HG02840 (cell line): Measurements from ENCODE around the gene ZNF518B.
"Not testable (repeated sequence)": the region's sequence is repeated elsewhere in the genome, so short reads cannot be mapped to it uniquely, and the experiment has no call there.

Experiments
- ATAC-seq: cut with Tn5 transposase; IDR thresholded peaks from one replicate; pipeline ENCODE4 v1.9.1; 2021; ENCODE audit warnings: mild to moderate bottlenecking, moderate library complexity, moderate number of reproducible peaks; ENCODE audit not compliant: unreplicated experiment, low FRiP score

Gene ZNF518B

DNA sequence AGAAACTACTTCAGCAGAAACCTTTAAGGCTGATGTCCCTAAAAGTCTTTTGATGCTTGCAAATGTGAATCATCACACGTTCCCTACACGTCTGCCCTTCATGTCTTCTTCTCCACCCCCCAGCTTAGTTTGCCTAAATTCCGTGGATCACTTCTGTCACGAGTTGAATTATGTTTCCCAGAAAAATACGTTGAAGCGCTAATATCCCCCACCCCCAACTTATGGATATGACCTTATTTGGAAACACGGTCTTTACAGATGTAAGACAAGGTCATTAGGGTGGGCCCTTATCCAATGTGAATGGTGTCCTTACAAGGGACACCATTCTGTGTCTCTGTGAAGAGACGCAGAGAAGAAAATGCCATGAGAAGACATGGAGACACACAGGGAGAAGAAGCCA, 2.1 kb upstream of the ZNF518B start:
- no peak for ATAC-seq

- no peak for ATAC-seq
These were observed 951 bp upstream of the ZNF518B start for GRCh38 chr4:10458177-10458576.

DNA sequence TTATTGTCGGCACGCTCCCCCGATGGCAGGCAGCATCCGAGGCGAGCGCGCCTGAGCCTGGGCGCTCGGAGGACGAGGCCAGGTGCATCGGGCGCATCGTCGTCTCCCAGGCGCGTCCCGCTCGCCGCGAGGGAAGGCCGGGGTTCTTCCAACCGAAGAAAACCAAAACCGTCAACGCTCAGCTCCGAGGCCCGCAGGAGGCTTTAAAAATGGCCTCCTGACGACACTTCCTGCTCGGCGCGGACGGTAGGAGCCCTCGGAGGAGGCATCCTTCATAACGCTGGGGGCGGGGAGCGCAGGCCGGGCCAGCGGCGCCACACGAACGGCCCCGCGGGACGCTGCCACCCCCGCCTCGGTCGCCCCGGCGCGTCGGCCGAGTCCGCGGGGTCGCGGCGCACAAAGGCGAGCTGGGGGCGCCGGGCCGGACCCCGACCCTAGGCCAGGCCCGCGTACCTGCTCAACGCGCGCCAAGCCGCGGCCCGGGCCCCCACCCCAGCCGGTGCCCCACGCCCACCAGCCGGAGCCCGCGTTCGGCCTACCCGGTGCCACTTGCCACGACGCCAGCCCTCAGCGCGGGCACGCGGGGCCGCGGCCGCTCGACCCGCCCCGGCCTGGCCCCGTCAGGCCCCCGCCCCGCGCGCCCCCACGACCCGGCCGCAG, 501 bp downstream of the ZNF518B start:
- ATAC-seq: peak; percentile 64

GRCh38 chr4:10456260-10456594, 999 bp downstream of the ZNF518B start:
- no peak for ATAC-seq

DNA sequence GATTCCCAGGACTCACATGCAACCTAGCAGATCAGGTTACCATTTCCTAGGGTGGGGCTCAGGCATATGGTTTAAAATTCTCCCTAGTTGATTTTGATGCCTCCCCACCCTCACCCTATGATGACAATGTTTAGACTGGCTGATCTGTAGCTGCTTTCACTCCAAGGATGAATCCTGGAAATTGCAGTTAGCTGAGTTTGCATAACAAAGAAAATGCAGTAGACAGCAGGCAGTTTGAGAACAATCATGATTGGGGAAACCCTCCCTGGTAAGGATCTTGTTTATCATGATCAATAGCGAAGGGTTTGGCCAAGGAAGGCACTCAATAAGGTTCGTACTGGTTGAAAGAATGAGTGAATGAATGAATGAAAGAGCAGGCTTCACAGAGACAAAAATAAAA, 2.1 kb downstream of the ZNF518B start:
- ATAC-seq: no peak

DNA sequence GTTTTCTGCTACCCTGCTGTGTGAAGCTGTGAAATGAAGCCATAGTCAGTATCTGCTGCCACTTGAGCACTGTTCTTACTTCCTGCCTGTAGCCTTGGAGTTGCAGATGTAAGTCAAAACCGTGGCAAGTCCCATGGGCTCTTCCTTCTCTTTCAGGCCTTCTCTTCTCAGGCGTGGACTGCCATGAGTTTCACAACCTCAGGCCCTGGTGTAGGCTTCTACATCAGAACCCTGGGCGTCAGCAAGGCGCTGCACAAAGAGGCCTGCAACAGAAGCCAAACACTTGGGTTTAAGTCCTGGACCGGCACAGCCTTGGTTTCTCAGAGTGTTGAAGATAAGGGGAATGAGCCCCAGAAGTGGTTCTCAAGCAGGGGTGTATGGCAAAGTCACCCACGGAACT, 2.5 kb downstream of the ZNF518B start:
- ATAC-seq: no peak

- ATAC-seq: no peak
These were observed 3.1 kb downstream of the ZNF518B start for GRCh38 chr4:10454121-10454520.

DNA sequence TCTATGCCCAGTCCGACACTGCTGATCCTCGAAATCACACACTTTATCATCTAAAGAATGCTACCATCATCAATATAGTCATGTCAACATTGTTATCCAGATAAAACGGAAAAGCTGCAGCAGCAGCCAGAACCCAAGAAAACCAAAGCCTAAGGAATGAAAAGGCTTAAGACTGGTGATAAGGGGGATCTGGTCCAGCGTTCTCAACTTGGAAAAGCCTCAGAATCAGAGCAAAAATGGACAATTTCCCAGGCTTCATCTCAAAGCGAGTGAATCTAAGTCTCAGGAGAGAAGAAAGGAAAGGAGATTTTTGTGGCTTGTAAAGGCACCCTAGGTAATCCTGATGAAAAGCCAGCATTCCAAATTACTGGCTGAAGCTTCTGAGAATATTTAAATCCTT, 8.2 kb downstream of the ZNF518B start:
- no peak for ATAC-seq

DNA sequence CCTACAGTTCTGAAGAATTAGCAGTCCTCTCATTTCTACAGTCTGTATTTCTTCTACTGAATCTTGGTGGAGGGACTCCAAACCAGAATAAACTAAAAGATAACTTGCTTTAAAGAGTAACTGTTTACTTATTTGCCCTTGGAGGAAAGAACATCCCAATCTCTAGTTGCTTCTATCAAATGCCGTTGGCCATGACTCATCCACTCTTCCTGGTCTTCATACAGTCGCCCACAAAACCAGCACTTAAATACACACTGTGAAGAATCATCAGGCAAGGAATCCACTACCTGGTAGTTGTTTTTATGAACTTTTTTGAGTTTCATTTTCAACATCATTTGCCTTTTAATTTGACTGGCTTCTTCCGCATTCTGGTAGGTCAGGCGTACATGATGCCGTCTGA, 14.2 kb downstream of the ZNF518B start:
- ATAC-seq: no peak

DNA sequence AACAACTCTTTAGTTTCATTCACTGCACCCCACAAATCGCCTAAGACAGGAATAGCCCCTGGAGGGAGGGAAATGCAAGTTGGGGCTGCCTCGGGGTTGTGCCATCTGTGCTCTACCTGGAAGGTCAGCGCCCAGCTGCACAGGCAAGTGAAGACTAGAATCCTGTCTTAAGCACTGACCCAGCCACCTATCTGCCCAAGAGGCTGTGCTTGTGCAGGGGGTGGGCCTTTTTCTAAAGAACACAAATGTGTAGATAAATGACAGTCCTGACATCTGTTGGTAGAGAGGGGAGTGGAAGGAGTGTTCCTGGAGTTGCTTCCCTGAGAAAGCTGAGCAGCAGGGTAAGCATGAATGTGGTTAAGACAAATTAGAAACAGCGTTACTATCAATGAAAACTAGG, 15.7 kb downstream of the ZNF518B start:
- no peak for ATAC-seq

DNA sequence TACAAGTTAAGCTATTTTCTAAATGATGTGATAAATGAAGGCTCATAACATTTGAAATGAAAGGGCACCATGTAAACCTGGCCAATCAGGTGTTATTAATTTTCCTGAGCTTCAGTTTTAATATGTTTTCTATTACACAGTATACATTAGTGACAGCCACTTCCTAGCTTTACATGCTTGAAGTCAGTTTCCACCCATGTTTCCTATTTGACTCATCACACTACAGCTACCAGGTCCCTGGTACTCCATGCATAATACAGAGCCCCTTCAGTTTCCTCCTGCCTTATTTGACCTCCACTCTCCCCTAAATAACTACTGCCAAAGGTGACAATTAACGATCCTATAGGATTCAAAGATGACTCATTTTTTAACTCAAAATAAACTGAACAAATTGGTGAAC, 18.3 kb downstream of the ZNF518B start:
- ATAC-seq: no peak

DNA sequence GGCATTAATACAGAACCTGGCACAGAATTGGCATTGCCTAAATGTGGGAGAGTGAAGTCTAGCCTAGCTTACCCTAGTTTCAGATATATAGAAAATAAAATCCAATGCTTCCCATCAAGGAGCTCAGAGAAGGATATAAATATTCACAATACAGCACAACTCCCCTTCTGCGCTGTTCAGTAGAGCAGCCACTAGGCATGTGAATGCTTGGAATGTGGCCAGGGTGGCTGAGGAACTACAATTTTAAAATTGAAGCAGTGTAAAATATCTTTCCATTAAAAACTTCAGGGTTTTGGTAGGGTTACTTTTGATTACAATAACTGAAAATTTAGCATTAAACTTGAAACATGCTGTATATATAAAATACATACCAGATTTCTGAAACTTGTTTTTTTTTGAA, 19.5 kb downstream of the ZNF518B start:
- no peak for ATAC-seq

DNA sequence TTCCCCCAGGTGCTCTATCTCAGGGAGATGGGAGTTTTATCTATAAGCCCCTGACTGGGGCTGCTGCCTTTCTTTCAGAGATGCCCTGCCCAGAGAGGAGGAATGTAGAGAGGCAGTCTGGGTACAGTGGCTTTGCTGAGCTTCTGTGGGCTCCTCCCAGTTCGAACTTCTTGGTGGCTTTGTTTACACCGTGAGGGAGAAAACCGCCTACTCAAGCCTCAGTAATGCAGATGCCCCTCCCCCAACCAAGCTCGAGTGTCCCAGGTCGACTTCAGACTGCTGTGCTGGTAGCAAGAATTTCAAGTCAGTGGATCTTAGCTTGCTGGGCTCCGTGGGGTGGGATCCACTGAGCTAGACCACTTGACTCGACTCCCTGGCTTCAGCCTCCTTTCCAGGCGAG, 29.5 kb downstream of the ZNF518B start:
- not testable (repeated sequence) for ATAC-seq

DNA sequence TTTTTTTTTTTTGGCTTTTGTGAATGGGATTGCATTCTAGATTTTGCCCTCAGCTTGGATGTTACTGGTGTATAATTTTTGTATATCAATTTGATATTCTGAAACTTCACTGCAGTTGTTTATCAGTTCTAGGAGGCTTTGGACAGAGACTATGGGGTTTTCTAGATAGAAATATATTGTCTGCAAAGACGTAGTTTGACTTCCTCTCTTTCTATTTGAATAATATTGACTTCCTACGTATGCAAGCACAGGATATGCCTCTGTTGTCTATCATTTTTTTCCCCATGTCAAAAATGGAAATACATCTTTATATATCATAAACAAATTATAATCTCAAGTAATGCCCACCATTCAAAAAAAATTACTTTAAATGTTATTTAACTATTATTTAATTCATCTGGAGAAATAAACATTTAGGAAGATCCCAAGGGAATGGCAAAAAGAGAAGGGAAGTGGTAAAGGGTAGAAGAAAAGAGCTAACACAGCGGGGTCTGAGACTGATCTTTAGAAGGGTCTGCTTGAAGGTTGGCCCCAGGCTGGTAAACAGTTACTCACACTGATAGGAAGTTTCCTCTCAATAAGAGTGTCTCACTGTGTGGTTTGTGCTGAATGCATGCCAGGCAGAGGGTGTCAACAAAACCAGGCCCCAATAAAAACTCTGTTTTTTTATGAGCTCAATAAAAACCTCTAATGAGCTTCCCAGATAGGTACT, 35.7 kb downstream of the ZNF518B start:
- no peak for ATAC-seq

DNA sequence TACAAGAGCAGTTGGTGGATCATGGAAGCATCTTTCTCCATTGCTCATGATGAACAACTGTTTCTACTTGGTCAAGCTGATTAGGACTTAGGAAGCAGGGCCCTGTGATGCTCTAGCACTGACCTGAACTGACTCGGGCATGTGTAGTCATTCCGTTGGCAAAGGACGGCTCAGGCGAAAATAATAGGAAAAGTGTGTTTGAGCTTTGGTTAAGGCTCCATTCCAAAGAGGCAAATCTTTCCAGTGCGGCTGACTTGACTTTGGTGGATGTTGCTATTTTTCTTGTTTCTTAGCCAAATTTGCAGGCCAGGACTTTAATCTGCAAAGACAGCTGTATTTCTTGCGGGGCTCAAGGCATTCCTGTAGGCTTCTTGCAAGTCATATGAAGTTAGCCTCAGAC, 39.5 kb downstream of the ZNF518B start:
- no peak for ATAC-seq

DNA sequence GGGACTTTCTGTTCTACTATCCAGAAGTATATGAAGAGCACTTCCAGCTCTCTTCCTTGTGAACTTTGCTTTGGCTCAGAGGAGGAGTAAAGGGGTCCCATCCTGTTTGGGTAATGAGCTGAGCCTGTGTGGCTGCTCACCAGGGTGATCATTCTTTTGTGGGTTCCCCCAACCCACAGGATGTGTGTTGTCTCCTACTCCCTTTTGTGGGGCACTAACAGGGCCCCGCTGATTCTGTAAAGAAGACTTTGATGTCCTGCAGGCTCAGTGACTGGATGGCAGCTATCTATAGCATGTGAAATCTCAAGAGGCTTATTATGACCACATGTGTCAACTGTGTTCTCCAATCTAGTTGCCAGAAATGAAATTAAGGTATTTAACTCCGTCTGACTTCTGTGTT, 40.8 kb downstream of the ZNF518B start:
- no peak for ATAC-seq

DNA sequence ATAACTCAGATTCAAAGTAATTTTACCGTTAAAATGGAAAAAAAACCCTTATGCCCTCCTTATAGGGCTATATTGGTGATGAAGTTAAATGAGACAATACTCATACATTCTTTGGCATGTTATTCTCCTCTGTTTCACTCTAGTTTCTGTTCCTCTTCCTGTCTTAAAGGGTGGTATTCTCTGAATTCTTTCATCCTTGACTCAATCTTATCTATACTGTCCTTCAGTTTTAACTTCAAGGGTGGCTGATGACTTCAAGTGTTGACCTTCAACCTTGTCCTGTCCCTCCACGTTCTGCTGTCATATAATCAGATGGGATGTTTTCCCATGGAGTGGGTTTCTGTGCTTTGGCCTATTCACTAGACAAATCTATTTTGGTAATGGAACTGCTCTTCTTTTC, 44.0 kb downstream of the ZNF518B start:
- ATAC-seq: no peak

GRCh38 chr4:10405672-10406071, 51.6 kb downstream of the ZNF518B start:
- ATAC-seq: no peak

DNA sequence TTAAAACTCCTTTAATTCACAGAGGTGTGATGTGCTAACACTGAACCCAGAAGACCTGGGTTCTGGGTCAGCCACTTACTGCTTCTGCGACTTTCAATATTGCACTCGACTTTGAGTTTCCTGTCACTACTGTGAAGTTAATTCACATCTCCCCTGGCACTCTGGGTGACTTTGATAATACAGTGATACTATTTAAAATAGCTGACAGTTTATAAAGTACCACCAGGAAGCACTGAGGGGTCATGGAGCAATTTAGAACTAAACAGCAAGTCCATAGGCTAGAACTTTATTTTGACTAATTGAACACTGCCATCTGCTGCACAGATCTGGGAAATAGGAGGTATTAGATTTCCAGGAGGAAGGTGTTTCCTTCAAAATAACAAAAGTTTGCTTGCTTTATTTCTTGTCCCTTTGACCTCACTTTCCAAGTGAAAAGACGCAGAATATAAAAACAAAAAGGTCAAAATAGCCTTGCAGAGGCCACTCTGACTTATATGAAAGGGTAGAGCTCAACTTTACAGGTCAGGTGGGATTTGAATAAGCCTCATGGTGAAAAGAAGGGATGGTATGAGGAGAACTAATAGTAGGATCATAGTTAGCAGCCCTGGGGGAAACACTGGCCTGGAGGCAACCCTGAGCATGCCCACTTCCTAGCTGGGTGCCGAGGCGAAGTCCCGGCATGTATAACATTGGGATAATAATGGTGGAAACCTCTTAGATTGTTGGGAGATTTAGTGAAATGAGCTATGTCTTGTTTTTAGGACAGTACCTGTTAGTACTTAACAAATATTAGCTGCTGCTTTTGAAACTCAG, 53.4 kb downstream of the ZNF518B start:
- no peak for ATAC-seq

DNA sequence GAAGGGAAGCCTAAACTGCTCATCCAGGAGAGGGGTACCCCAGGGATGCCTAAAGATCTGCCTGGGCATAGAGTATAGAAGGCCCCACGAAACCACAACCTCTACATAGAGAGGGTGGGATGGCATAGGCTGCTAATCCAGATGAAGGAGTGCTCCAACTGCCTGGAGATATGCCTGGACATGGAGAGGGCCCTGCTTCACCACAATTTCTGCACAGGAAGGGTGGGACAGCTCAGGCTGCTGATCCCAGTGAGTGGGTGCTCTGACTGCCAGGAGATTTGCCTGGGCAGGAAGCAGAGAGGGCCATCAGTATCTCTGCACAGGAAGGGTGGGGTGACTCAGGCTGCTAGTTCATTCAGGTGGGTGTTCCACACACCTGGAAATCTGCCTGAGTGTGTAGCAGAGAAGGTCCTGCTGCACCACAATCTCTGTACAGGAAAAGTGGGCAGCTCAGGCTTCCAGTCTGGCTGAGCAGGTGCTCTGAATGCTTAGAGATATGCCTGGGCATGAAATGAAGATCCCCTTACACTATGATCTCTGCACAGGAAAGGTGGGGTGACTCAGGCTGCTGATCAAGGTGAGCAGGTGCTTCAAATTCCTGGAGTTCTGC, 61.1 kb downstream of the ZNF518B start:
- no peak for ATAC-seq
